ENCODE results near the gene KCNT2.

DNA sequence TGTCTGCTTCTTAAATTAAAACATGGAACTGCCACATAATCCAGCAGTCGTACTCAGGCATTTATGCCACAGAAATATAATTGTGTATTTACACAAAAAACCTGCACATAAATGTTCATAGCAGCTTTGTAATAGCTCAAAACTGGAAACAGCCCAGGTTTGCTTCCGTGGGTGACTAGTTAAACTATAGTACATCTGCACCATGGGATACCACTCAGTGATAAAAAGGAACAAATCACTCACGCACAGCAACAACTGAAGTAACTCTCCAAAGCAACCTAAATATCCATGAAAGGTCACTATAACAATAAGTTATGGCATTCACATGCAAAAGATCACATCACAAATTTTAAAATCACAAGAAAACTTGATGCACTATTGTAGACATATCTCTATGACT, 64.4 kb downstream of the KCNT2 start:
- TF ChIP-seq CTCF (IDR thresholded peaks at IDR 0.05; ENCODE audit: poor library complexity) (no peak), EZH2 (IDR thresholded peaks at IDR 0.05; ENCODE audit: borderline replicate concordance) (no peak), EZH2phosphoT487 (IDR thresholded peaks at IDR 0.05; ENCODE audit: low read depth, severe bottlenecking, unreplicated experiment) (no peak)
